GM12878 (cell line): ENCODE data around the gene COL28A1. TPM values are rescaled to one million over a fixed set of nuclear protein-coding genes. Genes with fewer than 3 reads are reported as not detected.

Experiments
- ATAC-seq: fragments of 200-7000 bp; cut with Tn5 transposase; 3 replicates; pipeline ENCODE4 v1.9.1; 2020; ENCODE audit warnings: mild to moderate bottlenecking, moderate library complexity
- BruUV-seq: library from RNA; stranded (reverse); fragments of 400-500 nt; replicated peaks from 2 replicates; lab custom pipeline; 2021; lab: Mats Ljungman, UMichigan
- CTCF ChIA-PET: fragments of 300-600 bp; sonication (Branson Sonifier 250); formaldehyde crosslinking; extraction: SDS; loops from one replicate; lab custom pipeline; 2021; ENCODE audit warnings: inconsistent platforms; lab: Yijun Ruan, JAX
- POLR2A ChIA-PET: fragments of 350-600 bp; formaldehyde crosslinking; extraction: SDS; loops from one replicate; lab custom pipeline; 2021; ENCODE audit warnings: inconsistent platforms; lab: Charles Lee
- RAD21 ChIA-PET: fragments of 300-600 bp; sonication (Branson Sonifier 250); formaldehyde crosslinking; loops from one replicate; lab custom pipeline; 2023; ENCODE audit warnings: antibody characterized with exemption; ENCODE audit not compliant: unreplicated experiment; lab: Charles Lee
- SMC1A ChIA-PET: fragments of 300-600 bp; sonication (Branson Sonifier 250); formaldehyde crosslinking; loops from one replicate; lab custom pipeline; 2023; ENCODE audit not compliant: unreplicated experiment, uncharacterized antibody; lab: Charles Lee
- DNase-seq: peaks from one replicate; pipeline ENCODE4 v3.0.0-alpha.2; 2011; ENCODE audit warnings: low read depth, low spot score
- FAIRE-seq: peaks from 3 replicates; lab custom pipeline; 2011; peaks lifted over from hg19 to GRCh38; lab: Jason Lieb, UNC
- H2AFZ ChIP-seq: 2 replicates; pipeline ENCODE4 v1.6.0; 2011; ENCODE audit warnings: low read depth, low read length, control low read depth; ENCODE audit not compliant: control insufficient read depth
- H3K27ac ChIP-seq: 2 replicates; pipeline ENCODE4 v1.5.1; 2011; ENCODE audit warnings: control low read depth; ENCODE audit not compliant: control insufficient read depth, insufficient read depth
- H3K27me3 ChIP-seq, 2 experiments: replicated peaks in 1 of 2; 2 replicates each; pipeline versions ENCODE4 v1.6.0 to v1.6.1; 2011; ENCODE audit warnings: low read length in 1 of 2; ENCODE audit not compliant: control insufficient read depth in 2 of 2, insufficient read depth in 2 of 2
- H3K36me3 ChIP-seq, 2 experiments: 2 replicates each; pipeline ENCODE4 v1.5.1; 2011; ENCODE audit warnings: low read length in 1 of 2; ENCODE audit not compliant: control insufficient read depth in 2 of 2, insufficient read depth in 2 of 2
- H3K4me1 ChIP-seq: 2 replicates; pipeline ENCODE4 v1.6.1; 2011; ENCODE audit warnings: mild to moderate bottlenecking, low read length, moderate library complexity, mixed read lengths; ENCODE audit not compliant: control insufficient read depth, insufficient read depth
- H3K4me2 ChIP-seq: 2 replicates; pipeline ENCODE4 v1.6.0; 2011; ENCODE audit warnings: control low read depth; ENCODE audit not compliant: control insufficient read depth, insufficient read depth
- H3K4me3 ChIP-seq: fragments of 200-600 bp; sonication (generic); 2 replicates; pipeline ENCODE4 v1.5.1; 2016
- H3K79me2 ChIP-seq: 2 replicates; pipeline ENCODE4 v1.6.0; 2011; ENCODE audit warnings: low read length; ENCODE audit not compliant: control insufficient read depth, insufficient read depth
- H3K9ac ChIP-seq: 2 replicates; pipeline ENCODE4 v1.8.0; 2011; ENCODE audit warnings: low read length, control low read depth, mixed read lengths; ENCODE audit not compliant: control insufficient read depth, insufficient read depth
- H3K9me3 ChIP-seq: replicated peaks from 3 replicates; pipeline ENCODE4 v1.5.1; 2011; ENCODE audit warnings: mild to moderate bottlenecking, low read length; ENCODE audit not compliant: control insufficient read depth, insufficient read depth
- H4K20me1 ChIP-seq: 2 replicates; pipeline ENCODE4 v1.6.0; 2011; ENCODE audit not compliant: control insufficient read depth, insufficient read depth
- BCLAF1 ChIP-seq: fragments of 450-650 bp; IDR thresholded peaks from 2 replicates; pipeline ENCODE4 v1.6.1; 2017; ENCODE audit warnings: antibody characterized with exemption, mild to moderate bottlenecking, moderate library complexity
- SMAD5 ChIP-seq: IDR thresholded peaks from 2 replicates; pipeline ENCODE4 v1.6.1; 2016; ENCODE audit warnings: antibody characterized with exemption, low read depth
- SMC3 ChIP-seq: IDR thresholded peaks from 2 replicates; pipeline ENCODE4 v1.6.1; 2011; ENCODE audit warnings: low read length, improper control_type of control experiment, borderline replicate concordance
- WGBS: methylation state at CpG from one replicate; pipeline ENCODE4 v1.1.6; 2016; ENCODE audit warnings: low lambda C conversion rate; ENCODE audit not compliant: insufficient replicate concordance, insufficient coverage; ENCODE audit errors: missing lambda C conversion rate; 5-methylcytosine and 5-hydroxymethylcytosine counted together
- in situ Hi-C: fragments of 300-500 bp; cut with MboI; formaldehyde crosslinking; loops from 9 replicates; pipeline ENCODE4 v1.14.3; 2018; ENCODE audit warnings: mixed read lengths
- intact Hi-C: fragments of 100-400 bp; cut with micrococcal nuclease; formaldehyde crosslinking; loops from one replicate; pipeline ENCODE4 v1.14.2; 2022; ENCODE audit not compliant: unreplicated experiment
- polyA plus RNA-seq, 11 experiments: library from polyadenylated mRNA; depleted of rRNA in 4 of 11; unstranded in 6 of 11; stranded (reverse) in 5 of 11; fragments of >200 nt; fragmentation: Nextera tagmentation in 4 of 11; fragmentation: Illumina TruSeq in 1 of 11; extraction: Ambion mirVana in 4 of 11; extraction: Trizol in 1 of 11; gene quantifications; 1 replicate in 1 of 11; 2 replicates in 10 of 11; pipeline versions ENCODE4 v1.2.1 to v1.2.3, GENCODE V29; 2011 to 2016; ENCODE audit warnings: inconsistent platforms in 2 of 11, missing spikeins in 2 of 11, low read depth in 1 of 11
- total RNA-seq, 4 experiments: library from RNA; depleted of rRNA in 3 of 4; stranded (reverse); fragments of >200 nt in 3 of 4; fragmentation: Illumina TruSeq in 1 of 4; extraction: Trizol in 1 of 4; gene quantifications; 2 replicates each; pipeline versions ENCODE4 v1.2.1 to v1.2.3, GENCODE V29; 2013 to 2021

Gene COL28A1
- total and polyA plus RNA-seq, 10 of the 15 experiments (the other 5 are each of a cell fraction or from before 2014, with no cell fraction given): 0.05 to 0.22 TPM; not detected in 8

- H3K79me2 ChIP-seq: no peaks in the 10 kb centered on the region
- no peak overlapping the region for H3K27ac ChIP-seq
- H3K4me1 ChIP-seq: no peaks in the 10 kb centered on the region
- TF ChIP-seq SMAD5 (no peak), BCLAF1 (no peak), SMC3 (no peak)
- TF ChIP-seq, all 136 proteins: peak for 0
- CTCF ChIA-PET: interaction anchor here (1.6 to 4.9 kb wide), 6 partner anchors 119 to 873 kb away, joined by 3 to 31 read pairs (median 10); no protein-coding TSS in a partner anchor
- DNase-seq (no peak), ATAC-seq (no peak), FAIRE-seq (no peak)
- Histone ChIP-seq H3K4me2 (no peak overlapping the region), H3K27me3 (no peaks in the 10 kb centered on the region), H3K36me3 (no peaks in the 10 kb centered on the region), H2AFZ (no peak overlapping the region), H3K9me3 (no peaks in the 10 kb centered on the region), H3K4me3 (no peak overlapping the region), H3K9ac (no peak overlapping the region), H4K20me1 (no peaks in the 10 kb centered on the region)
- WGBS: 75% methylated on average over 6 of the region's 6 CpGs
- BruUV-seq: no TSS peak
- in situ Hi-C loops (loop anchor here (10.0 kb wide), 2 partner anchors 342 to 802 kb away; no protein-coding TSS in a partner anchor), intact Hi-C loops (loop anchor here (5.0 kb wide), 3 partner anchors 320 to 875 kb away; no protein-coding TSS in a partner anchor)
- SMC1A ChIA-PET: interaction anchor here (0.8 to 4.1 kb wide), 9 partner anchors 119 to 873 kb away, joined by 3 to 30 read pairs (median 4); partner anchors contain the start of genes C1GALT1 and UMAD1
- POLR2A ChIA-PET: no interaction called here
- RAD21 ChIA-PET: interaction anchor here (0.6 to 1.7 kb wide), 4 partner anchors 16 to 873 kb away, joined by 3 to 8 read pairs (median 4); no protein-coding TSS in a partner anchor
Observed at GRCh38 chr7:7422641-7423040, 113.0 kb downstream of the COL28A1 start.
